C4-2B (cell line): ENCODE measurements around the gene TRAPPC1.
A peak's percentile ranks its signal among the peaks of the same experiment; 100 is the strongest.

Source experiments
- H3K27ac ChIP-seq: fragments of 450-650 bp; 2 replicates; pipeline ENCODE4 v1.5.1; 2017
- CTCF ChIP-seq: fragments of 450-650 bp; conservative IDR thresholded peaks from 2 replicates; pipeline ENCODE4 v1.5.1; 2017; ENCODE audit warnings: mild to moderate bottlenecking
- ZFX ChIP-seq: fragments of 450-650 bp; IDR thresholded peaks from 2 replicates; pipeline ENCODE4 v1.6.1; 2017

Gene TRAPPC1

GRCh38 chr17:7931709-7932482 is at the start of gene TRAPPC1, which contains the start of gene CNTROB:
Gene TRAPPC1 (minus strand): TSS chr17:7931946. CDS start chr17:7931829, 117 bp downstream.
Gene CNTROB (plus strand): TSS chr17:7932206. CDS start chr17:7933080, 874 bp downstream.
- H3K27ac ChIP-seq = peak within 1 kb of the TSS; percentile 86
- no peak for TF ChIP-seq ZFX
- no peak for TF ChIP-seq CTCF

GRCh38 chr17:7977805-7978204 is 46.1 kb upstream of the TRAPPC1 start:
- TF ChIP-seq ZFX = no peak
- no peak for TF ChIP-seq CTCF
- no peak overlapping the region for H3K27ac ChIP-seq

- H3K27ac ChIP-seq = no peak overlapping the region
- TF ChIP-seq ZFX (no peak), CTCF (no peak)
Observed at GRCh38 chr17:7977039-7977438, 45.3 kb upstream of the TRAPPC1 start.

GRCh38 chr17:7974638-7975131 is 42.9 kb upstream of the TRAPPC1 start:
- TF ChIP-seq ZFX = no peak
- no peak overlapping the region for H3K27ac ChIP-seq

- peak; percentile 42 for TF ChIP-seq CTCF
- TF ChIP-seq ZFX = no peak
Observed at GRCh38 chr17:7972131-7972785, 40.5 kb upstream of the TRAPPC1 start.

GRCh38 chr17:7971651-7972050 is 39.9 kb upstream of the TRAPPC1 start:
- no peak overlapping the region for H3K27ac ChIP-seq
- TF ChIP-seq ZFX (no peak), CTCF (no peak)

More at GRCh38 chr17:7972131-7972785, 40.5 kb upstream of the TRAPPC1 start:
- no peak overlapping the region for H3K27ac ChIP-seq

GRCh38 chr17:7969433-7969832 is 37.7 kb upstream of the TRAPPC1 start:
- H3K27ac ChIP-seq = no peak overlapping the region
- no peak for TF ChIP-seq CTCF
- no peak for TF ChIP-seq ZFX
